ENCODE data around the gene ELMO1. TPM values are rescaled to one million over a fixed set of nuclear protein-coding genes. Genes with fewer than 3 reads are reported as not detected.

The ELMO1 gene
- total and polyA plus RNA-seq, 4 donors = 10.1 to 183 (median 34.4) TPM

GRCh38 chr7:37273891-37274290 lies 174.8 kb downstream of the ELMO1 start:
- H3K27ac ChIP-seq (ENCODE audit: low read depth in 1 of 2, low read length in 1 of 2) = no peak overlapping the region
- TF ChIP-seq, protein P1, sequence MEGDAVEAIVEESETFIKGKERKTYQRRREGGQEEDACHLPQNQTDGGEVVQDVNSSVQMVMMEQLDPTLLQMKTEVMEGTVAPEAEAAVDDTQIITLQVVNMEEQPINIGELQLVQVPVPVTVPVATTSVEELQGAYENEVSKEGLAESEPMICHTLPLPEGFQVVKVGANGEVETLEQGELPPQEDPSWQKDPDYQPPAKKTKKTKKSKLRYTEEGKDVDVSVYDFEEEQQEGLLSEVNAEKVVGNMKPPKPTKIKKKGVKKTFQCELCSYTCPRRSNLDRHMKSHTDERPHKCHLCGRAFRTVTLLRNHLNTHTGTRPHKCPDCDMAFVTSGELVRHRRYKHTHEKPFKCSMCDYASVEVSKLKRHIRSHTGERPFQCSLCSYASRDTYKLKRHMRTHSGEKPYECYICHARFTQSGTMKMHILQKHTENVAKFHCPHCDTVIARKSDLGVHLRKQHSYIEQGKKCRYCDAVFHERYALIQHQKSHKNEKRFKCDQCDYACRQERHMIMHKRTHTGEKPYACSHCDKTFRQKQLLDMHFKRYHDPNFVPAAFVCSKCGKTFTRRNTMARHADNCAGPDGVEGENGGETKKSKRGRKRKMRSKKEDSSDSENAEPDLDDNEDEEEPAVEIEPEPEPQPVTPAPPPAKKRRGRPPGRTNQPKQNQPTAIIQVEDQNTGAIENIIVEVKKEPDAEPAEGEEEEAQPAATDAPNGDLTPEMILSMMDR (IDR thresholded peaks at IDR 0.05; ENCODE audit: control extremely low read depth, extremely low read depth) = no peak
- peaks cover 0 to 7% (median 3%) of the 10 kb centered on the region in 4 donors for H3K36me3 ChIP-seq (ENCODE audit: control insufficient read depth in 4 of 4, insufficient read depth in 4 of 4, low read length in 4 of 4)
- H3K4me1 ChIP-seq (ENCODE audit: control insufficient read depth in 5 of 5, insufficient read depth in 5 of 5, low read length in 5 of 5) = peaks cover 0 to 34% (median 2%) of the 10 kb centered on the region in 5 donors
- 86 to 87% methylated on average over 2 of the region's 2 CpGs for WGBS, 2 donors
- ATAC-seq (ENCODE audit: insufficient read depth, low FRiP score) (no peak), DNase-seq (no peak)
- no peak overlapping the region for H3K9ac ChIP-seq (ENCODE audit: insufficient read depth in 1 of 2, low read length in 2 of 2)
- no peaks in the 10 kb centered on the region for H3K9me3 ChIP-seq (ENCODE audit: control insufficient read depth in 4 of 4, insufficient read depth in 3 of 4, low read length in 3 of 4)
- H3K27me3 ChIP-seq (ENCODE audit: control insufficient read depth in 3 of 3, insufficient read depth in 3 of 3, low read length in 2 of 3) = no peaks in the 10 kb centered on the region
- H3K4me3 ChIP-seq = no peak overlapping the region

DNA sequence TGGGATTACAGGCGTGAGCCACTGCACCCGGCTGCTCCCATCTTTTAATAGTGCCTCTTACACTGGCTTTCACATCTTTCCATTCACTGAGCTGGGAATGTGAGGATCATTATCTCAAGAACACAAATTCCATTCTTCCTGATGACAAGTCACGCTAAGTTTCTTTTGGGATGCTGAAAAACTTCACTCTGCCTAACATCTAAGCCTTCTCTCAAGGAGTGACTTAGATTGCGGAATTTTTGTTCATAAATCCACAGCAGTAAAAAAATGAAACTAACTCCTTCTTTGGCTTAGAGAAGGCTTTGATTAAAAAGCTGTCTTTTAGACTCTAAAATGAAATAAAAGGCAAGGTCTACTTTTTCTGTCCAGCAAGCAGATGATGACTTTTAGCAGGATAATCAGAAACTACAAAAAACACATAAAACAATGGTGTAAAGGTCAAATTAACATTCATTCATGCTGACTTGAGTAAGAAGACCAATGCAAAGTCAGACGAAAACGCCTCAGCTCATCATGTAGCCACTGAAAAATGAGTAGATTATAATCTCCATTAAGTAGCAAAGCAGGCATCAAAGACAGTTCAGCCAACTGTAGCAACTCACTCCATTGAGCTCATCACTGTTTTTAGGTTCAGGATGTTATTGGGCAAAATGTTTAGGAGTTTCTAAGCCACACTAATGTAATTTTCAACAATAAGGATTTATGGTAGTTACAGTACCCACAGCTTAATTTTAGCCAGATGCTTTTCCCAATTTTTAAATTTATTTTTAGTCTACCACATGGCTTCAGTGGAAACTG lies 178.8 kb downstream of the ELMO1 start:
- H3K9ac ChIP-seq (ENCODE audit: insufficient read depth in 1 of 2, low read length in 2 of 2) = no peak overlapping the region
- no peak for DNase-seq
- peaks cover 0 to 21% (median 2%) of the 10 kb centered on the region in 5 donors for H3K4me1 ChIP-seq (ENCODE audit: control insufficient read depth in 5 of 5, insufficient read depth in 5 of 5, low read length in 5 of 5)
- TF ChIP-seq, protein P1 (IDR thresholded peaks at IDR 0.05; ENCODE audit: control extremely low read depth, extremely low read depth) = no peak
- ATAC-seq (ENCODE audit: insufficient read depth, low FRiP score) = no peak
- H3K36me3 ChIP-seq (ENCODE audit: control insufficient read depth in 4 of 4, insufficient read depth in 4 of 4, low read length in 4 of 4) = peaks cover 0 to 8% (median 3%) of the 10 kb centered on the region in 4 donors
- no peak overlapping the region for H3K4me3 ChIP-seq
- H3K9me3 ChIP-seq (ENCODE audit: control insufficient read depth in 4 of 4, insufficient read depth in 3 of 4, low read length in 3 of 4) = no peaks in the 10 kb centered on the region
- WGBS, 2 donors = 80 to 88% methylated on average over 6 of the region's 6 CpGs
- H3K27me3 ChIP-seq (ENCODE audit: control insufficient read depth in 3 of 3, insufficient read depth in 3 of 3, low read length in 2 of 3) = no peaks in the 10 kb centered on the region
- no peak overlapping the region for H3K27ac ChIP-seq (ENCODE audit: low read depth in 1 of 2, low read length in 1 of 2)

- TF ChIP-seq, protein P1 (IDR thresholded peaks at IDR 0.05; ENCODE audit: control extremely low read depth, extremely low read depth) = no peak
- 83 to 95% methylated on average over 8 of the region's 8 CpGs for WGBS, 2 donors
- H3K4me3 ChIP-seq = no peak overlapping the region
- no peaks in the 10 kb centered on the region for H3K9me3 ChIP-seq (ENCODE audit: control insufficient read depth in 4 of 4, insufficient read depth in 3 of 4, low read length in 3 of 4)
- no peaks in the 10 kb centered on the region for H3K27me3 ChIP-seq (ENCODE audit: control insufficient read depth in 3 of 3, insufficient read depth in 3 of 3, low read length in 2 of 3)
- peaks cover 0 to 8% (median 3%) of the 10 kb centered on the region in 4 donors for H3K36me3 ChIP-seq (ENCODE audit: control insufficient read depth in 4 of 4, insufficient read depth in 4 of 4, low read length in 4 of 4)
- H3K4me1 ChIP-seq (ENCODE audit: control insufficient read depth in 5 of 5, insufficient read depth in 5 of 5, low read length in 5 of 5) = peaks cover 0 to 5% (median 4%) of the 10 kb centered on the region in 5 donors
- no peak for ATAC-seq (ENCODE audit: insufficient read depth, low FRiP score)
- no peak for DNase-seq
- H3K9ac ChIP-seq (ENCODE audit: insufficient read depth in 1 of 2, low read length in 2 of 2) = no peak overlapping the region
- H3K27ac ChIP-seq (ENCODE audit: low read depth in 1 of 2, low read length in 1 of 2) = no peak overlapping the region
Observed at GRCh38 chr7:37267251-37267650, 181.4 kb downstream of the ELMO1 start.

Measured in lung (tissue), 12 donors.